GM18508 (cell line): ENCODE measurements around the gene TBX6.

Experiments used
- ATAC-seq: cut with Tn5 transposase; IDR thresholded peaks from one replicate; pipeline ENCODE4 v1.9.1; 2021; ENCODE audit warnings: moderate number of reproducible peaks; ENCODE audit not compliant: insufficient read depth, unreplicated experiment

Gene TBX6

GRCh38 chr16:30114411-30114810 is 22.7 kb upstream of the TBX6 start:
- ATAC-seq = no peak

GRCh38 chr16:30113711-30114333 is 22.1 kb upstream of the TBX6 start:
- no peak for ATAC-seq

DNA sequence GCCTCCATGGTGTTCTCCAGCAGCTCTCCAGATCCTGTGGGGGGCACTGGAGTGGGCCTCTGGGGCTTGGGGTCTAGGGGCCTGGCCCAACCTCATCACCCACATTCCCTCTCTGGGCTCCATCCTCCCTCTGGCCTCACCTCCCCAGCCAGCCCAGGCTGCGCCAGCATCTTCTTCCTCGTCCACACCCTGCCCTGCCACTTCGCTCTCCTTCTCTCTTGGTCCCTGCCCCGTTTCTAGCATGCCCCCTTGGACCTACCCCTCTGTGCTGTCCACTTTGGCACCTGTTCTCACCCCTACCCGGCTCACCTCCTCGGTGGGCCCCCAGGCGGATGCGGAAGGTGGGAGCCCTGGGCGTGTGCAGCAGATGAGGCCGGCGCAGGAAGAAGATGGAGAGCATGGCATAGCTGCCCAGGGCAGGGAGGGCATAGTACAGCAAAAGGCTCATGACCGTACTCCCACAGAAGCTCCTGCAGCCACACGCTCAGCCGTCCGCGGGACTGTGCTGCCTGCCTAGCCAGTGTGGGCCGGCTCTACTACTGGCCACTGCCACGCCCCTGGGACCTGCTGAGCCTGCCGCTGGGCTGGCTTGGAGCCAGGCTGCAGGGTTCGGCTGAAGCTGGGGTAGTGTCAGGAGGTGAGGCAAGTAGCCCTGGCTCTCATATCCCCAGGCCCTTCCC is 21.4 kb upstream of the TBX6 start, which contains the start of gene GDPD3:
Gene GDPD3, minus strand, starts transcription at position 507 of the 680 bp plus-strand sequence. Its CDS starts 59 bp downstream, at position 448.
- ATAC-seq = no peak

DNA sequence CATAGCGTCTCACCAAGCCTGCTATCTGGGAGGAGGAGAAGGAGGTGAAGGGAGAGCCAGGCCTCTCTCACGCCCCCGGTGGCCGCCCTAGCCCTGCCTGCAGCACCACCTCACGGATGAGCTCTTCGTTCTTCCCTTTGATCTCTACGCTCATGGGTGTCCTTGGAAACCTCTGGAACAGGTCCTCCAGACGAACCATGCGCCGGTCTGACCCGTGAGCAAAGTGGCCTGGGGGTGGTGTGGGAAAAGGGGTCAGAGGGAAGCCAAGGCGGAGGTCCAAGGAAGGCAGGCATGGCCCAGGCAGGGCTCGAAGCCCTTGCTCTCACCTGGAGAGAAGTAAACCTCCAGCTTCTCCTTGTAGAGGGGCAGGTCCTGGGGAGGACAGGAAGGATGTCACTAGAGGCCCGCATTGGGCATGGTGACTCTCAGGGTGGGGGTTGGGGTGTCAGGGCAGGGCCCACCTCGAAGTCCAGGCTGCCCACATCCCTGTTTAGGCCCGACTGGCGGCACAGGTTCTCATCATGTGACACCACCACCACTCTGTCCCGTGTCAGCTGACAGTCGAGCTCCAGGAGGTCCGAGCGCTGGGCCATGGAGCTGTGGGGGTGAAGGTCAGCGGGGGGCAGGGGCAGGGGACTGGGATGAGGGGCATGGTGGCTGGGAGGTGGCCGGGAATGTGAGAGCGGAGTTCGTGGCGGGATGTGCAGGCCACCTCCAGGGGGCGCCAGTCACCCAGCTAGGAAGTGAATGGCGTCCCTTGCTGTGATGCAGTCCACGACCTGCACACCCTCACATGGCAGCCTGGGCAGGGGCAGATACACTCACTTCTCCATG is 20.7 kb upstream of the TBX6 start:
- no peak for ATAC-seq

- no peak for ATAC-seq
Observed at GRCh38 chr16:30110661-30111060, 18.9 kb upstream of the TBX6 start.

- ATAC-seq = no peak
Observed at GRCh38 chr16:30108059-30108850, 16.5 kb upstream of the TBX6 start.

DNA sequence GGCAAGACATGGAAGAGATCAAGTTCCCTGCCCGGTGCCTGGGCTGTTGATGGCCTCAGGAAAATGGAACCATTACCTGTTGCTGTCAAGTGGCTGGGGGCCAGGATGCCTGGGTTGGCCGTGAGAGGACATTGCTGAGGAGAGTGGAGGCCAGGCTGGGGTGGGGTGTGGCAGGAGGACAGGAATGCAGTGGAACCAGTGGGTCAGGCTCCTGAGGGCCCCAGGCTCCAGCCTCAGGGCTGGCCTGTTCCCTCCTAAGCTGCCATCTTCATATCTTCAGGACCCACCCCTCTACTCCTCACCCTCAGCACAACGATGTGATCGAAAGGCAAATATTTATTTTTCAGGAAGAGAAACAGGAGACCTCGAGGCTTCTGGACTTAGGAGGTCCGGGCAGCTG is 12.8 kb upstream of the TBX6 start:
- no peak for ATAC-seq

- no peak for ATAC-seq
Observed at GRCh38 chr16:30104090-30104489, 12.4 kb upstream of the TBX6 start.

DNA sequence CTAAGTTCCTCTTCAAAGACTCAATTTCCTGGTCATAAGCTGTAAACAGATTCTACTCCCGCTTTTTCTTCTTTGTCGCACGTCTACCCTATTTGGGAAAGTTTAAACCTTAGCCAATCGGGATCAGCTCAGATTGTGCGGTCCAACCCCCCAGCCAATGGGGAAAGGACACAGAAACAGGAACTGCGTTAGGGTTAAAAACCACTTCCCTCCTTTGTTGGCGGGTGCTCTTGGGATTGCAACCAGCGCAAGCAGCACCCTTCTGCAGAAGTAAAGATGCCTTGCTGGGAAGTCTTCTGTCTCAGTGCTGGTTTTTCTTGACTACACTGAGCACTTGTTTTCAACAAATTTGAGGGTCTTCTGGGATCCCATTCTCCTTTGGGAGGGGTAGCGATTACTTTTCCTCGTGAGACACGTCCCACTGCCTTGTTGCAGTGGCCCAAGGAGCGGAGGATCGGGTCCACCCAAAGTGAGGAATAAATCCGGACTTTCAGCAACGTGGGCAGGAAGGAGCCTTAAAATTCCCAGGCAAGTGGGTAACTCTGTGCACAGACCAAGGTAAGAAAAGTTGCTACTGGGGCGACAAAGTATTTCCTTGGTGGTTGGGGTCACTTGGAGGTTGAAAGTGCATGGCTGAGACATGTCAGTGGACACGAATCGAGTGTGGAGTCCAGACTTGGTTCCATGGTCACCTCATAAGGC is 5.3 kb upstream of the TBX6 start:
- no peak for ATAC-seq

- ATAC-seq = no peak
Observed at GRCh38 chr16:30096105-30096861, 4.6 kb upstream of the TBX6 start, which contains the start of gene YPEL3. YPEL3 (minus strand) TSS chr16:30096213; CDS start chr16:30095482, 731 bp downstream.

- no peak for ATAC-seq
Observed at GRCh38 chr16:30095166-30096078, 3.7 kb upstream of the TBX6 start.

- no peak for ATAC-seq
Observed at GRCh38 chr16:30094541-30095165, 2.9 kb upstream of the TBX6 start.

- peak; percentile 34 for ATAC-seq
Observed at GRCh38 chr16:30092373-30093010, 768 bp upstream of the TBX6 start.

GRCh38 chr16:30090610-30091331 is 953 bp downstream of the TBX6 start:
- no peak for ATAC-seq

GRCh38 chr16:30088832-30089624 is 2.7 kb downstream of the TBX6 start:
- no peak for ATAC-seq
